MCF 10A (cell line): Measurements from ENCODE around the gene CCDC197. TPM values are rescaled to one million over a fixed set of nuclear protein-coding genes. Genes with fewer than 3 reads are reported as not detected.

Experiments used
- BruUV-seq: library from RNA; stranded (reverse); fragments of 400-500 nt; replicated peaks from 2 replicates; lab custom pipeline; 2021; lab: Mats Ljungman, UMichigan
- CTCF ChIA-PET: fragments of 300-600 bp; sonication (Branson Sonifier 250); formaldehyde crosslinking; extraction: SDS; loops from one replicate; lab custom pipeline; 2021; ENCODE audit warnings: antibody characterized with exemption, inconsistent platforms; lab: Yijun Ruan, JAX
- POLR2A ChIA-PET: fragments of 300-600, 350-650 bp; sonication (Branson Sonifier 250); formaldehyde crosslinking; extraction: SDS; loops from one replicate; lab custom pipeline; 2020; ENCODE audit warnings: antibody characterized with exemption, inconsistent platforms; lab: Yijun Ruan, JAX
- DNase-seq: peaks from one replicate; pipeline ENCODE4 v3.0.0-alpha.2; 2018; ENCODE audit not compliant: unreplicated experiment
- H3K27ac Mint-ChIP-seq: one replicate; pipeline ENCODE4 v1.8.0; 2022; ENCODE audit warnings: mild to moderate bottlenecking, low read depth, mixed read lengths; ENCODE audit not compliant: unreplicated experiment
- H3K27me3 Mint-ChIP-seq: one replicate; pipeline ENCODE4 v1.8.0; 2022; ENCODE audit warnings: mixed read lengths; ENCODE audit not compliant: insufficient read depth, unreplicated experiment
- H3K36me3 Mint-ChIP-seq: one replicate; pipeline ENCODE4 v1.8.0; 2022; ENCODE audit warnings: mild to moderate bottlenecking, moderate library complexity, mixed read lengths; ENCODE audit not compliant: insufficient read depth, unreplicated experiment
- H3K4me1 Mint-ChIP-seq: one replicate; pipeline ENCODE4 v1.8.0; 2022; ENCODE audit warnings: mixed read lengths; ENCODE audit not compliant: insufficient read depth, unreplicated experiment
- H3K4me3 Mint-ChIP-seq: one replicate; pipeline ENCODE4 v1.8.0; 2022; ENCODE audit warnings: mild to moderate bottlenecking, moderate library complexity, mixed read lengths; ENCODE audit not compliant: unreplicated experiment
- H3K9me3 Mint-ChIP-seq: one replicate; pipeline ENCODE4 v1.8.0; 2022; ENCODE audit warnings: mixed read lengths; ENCODE audit not compliant: unreplicated experiment
- CTCF ChIP-seq: fragments of 200-600 bp; IDR thresholded peaks from one replicate; pipeline ENCODE4 v1.8.0; 2022; ENCODE audit warnings: antibody characterized with exemption, mild to moderate bottlenecking; ENCODE audit not compliant: unreplicated experiment
- intact Hi-C: fragments of 100-400 bp; cut with micrococcal nuclease; formaldehyde crosslinking; loops from 2 replicates; pipeline ENCODE4 v1.14.1; 2022
- total RNA-seq: library from RNA; stranded (reverse); gene quantifications from 2 replicates; pipeline ENCODE4 v1.2.3, GENCODE V29; 2022

The CCDC197 gene
- total RNA-seq, 1 experiment from 2014 or later: not detected

GRCh38 chr14:93991212-93991611 lies 5.9 kb upstream of the CCDC197 start:
- no peak for DNase-seq
- no TSS peak for BruUV-seq
- ChIA-PET CTCF (interaction anchor here (1.0 to 2.0 kb wide), 3 partner anchors 8 to 10 kb away, joined by 3 to 6 read pairs (median 6); no protein-coding TSS in a partner anchor), POLR2A (no interaction called here)
- TF ChIP-seq CTCF: no peak
- no peaks in the 10 kb centered on the region for H3K27me3 Mint-ChIP-seq
- intact Hi-C loops: no loop called here
- H3K4me1 Mint-ChIP-seq: peaks cover 19% of the 10 kb centered on the region
- H3K36me3 Mint-ChIP-seq: no peaks in the 10 kb centered on the region
- no peak overlapping the region for H3K27ac Mint-ChIP-seq
- no peak overlapping the region for H3K4me3 Mint-ChIP-seq
- H3K9me3 Mint-ChIP-seq: no peaks in the 10 kb centered on the region

- no peak overlapping the region for H3K27ac Mint-ChIP-seq
- no peaks in the 10 kb centered on the region for H3K36me3 Mint-ChIP-seq
- no peak overlapping the region for H3K4me3 Mint-ChIP-seq
- DNase-seq: no peak
- BruUV-seq: no TSS peak
- no peaks in the 10 kb centered on the region for H3K27me3 Mint-ChIP-seq
- CTCF ChIA-PET: interaction anchor here (0.5 to 2.0 kb wide), 7 partner anchors 8 to 344 kb away, joined by 3 to 6 read pairs (median 3); no protein-coding TSS in a partner anchor
- POLR2A ChIA-PET: no interaction called here
- intact Hi-C loops: no loop called here
- no peaks in the 10 kb centered on the region for H3K9me3 Mint-ChIP-seq
- no peak for TF ChIP-seq CTCF
- H3K4me1 Mint-ChIP-seq: peaks cover 18% of the 10 kb centered on the region
Measured at GRCh38 chr14:93991649-93992048, 5.5 kb upstream of the CCDC197 start.

GRCh38 chr14:93993382-93993781 lies 3.7 kb upstream of the CCDC197 start:
- intact Hi-C loops: no loop called here
- ChIA-PET POLR2A (no interaction called here), CTCF (interaction anchor here (0.6 to 1.6 kb wide), 3 partner anchors 53 to 100 kb away, joined by 3 to 5 read pairs (median 4); no protein-coding TSS in a partner anchor)

More at GRCh38 chr14:93993382-93993781, 3.7 kb upstream of the CCDC197 start:
- no peaks in the 10 kb centered on the region for H3K36me3 Mint-ChIP-seq
- H3K9me3 Mint-ChIP-seq: no peaks in the 10 kb centered on the region
- no peak overlapping the region for H3K27ac Mint-ChIP-seq
- H3K4me1 Mint-ChIP-seq: peaks cover 14% of the 10 kb centered on the region
- DNase-seq: no peak
- no TSS peak for BruUV-seq
- H3K27me3 Mint-ChIP-seq: no peaks in the 10 kb centered on the region
- TF ChIP-seq CTCF: no peak
- H3K4me3 Mint-ChIP-seq: no peak overlapping the region
